HG02885 (cell line): ENCODE data around the gene ITGA6.

Experiments
- ATAC-seq: cut with Tn5 transposase; IDR thresholded peaks from one replicate; pipeline ENCODE4 v1.9.1; 2021; ENCODE audit warnings: mild to moderate bottlenecking; ENCODE audit not compliant: unreplicated experiment, poor library complexity

ITGA6 gene

DNA sequence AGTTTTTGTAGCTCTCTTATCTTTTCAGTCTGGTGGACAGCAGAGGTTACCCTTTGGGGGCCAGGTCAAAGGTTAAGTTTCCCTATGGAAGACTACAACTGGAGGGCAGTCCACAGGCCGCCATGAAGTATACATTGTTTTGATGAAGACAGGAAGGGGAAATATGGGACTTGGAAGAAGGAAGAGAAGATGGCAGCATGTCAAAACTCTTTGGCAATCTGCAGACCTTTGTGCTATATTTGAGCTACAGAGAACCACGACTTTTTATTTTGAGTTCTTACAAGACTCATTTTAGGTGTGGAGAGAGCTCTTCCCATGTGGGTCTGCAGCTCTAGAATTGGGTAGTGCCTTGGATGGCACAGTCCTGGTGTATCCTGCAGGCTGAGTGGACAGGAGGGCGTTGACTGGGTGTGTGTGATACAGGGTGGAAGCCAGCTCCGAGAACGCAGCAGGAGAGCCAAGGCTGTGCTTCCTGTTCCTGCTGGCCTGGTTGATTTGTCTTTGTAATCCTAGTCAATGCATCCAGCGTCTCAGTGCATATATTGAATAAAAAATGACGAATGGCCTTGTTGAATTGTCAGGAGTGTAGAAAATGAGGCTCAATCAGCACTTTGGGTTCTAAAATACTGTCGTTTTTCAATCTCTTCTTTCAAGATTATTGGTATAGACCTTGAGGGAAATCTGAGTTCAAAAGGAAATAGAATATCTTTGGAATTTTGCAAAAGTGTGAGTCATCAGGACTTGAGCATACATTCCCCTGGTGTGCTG is 11.5 kb downstream of the ITGA6 start:
- no peak for ATAC-seq

DNA sequence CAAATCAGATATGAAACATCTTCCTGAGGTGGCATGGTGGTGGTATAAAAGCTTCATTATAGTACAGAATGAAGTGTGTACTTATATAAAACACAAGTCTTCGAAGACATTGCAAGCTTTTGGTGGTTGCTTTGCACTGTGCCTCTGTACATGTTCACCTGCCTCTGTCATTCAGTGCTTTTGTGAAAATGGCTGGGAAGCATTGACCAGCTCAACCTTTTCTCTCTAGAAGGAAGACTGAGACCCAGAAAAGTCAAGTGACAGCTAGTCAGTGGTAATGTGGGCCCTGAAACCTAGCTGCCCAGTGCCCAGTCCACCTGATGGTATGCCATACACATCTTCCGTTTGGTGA is 12.1 kb downstream of the ITGA6 start:
- ATAC-seq = no peak

DNA sequence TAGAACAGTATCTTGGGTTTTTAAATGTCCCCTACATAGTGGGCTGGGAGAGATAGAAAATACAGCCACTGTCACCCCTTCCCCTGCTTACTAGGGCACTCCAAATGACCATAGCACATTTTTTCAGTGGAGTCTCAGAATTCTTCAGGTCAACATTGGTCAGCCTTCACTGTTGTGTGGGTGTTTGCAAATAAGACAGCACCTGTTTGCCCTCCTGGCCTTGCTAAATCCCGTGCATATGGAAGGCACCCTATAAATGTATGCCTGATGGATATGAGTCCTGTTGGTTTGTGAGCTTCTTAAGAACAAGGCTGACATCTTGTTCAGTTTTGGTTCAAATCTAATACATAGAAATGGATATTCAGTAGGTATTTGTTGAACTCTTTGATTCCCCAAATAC is 12.5 kb downstream of the ITGA6 start:
- ATAC-seq = no peak

DNA sequence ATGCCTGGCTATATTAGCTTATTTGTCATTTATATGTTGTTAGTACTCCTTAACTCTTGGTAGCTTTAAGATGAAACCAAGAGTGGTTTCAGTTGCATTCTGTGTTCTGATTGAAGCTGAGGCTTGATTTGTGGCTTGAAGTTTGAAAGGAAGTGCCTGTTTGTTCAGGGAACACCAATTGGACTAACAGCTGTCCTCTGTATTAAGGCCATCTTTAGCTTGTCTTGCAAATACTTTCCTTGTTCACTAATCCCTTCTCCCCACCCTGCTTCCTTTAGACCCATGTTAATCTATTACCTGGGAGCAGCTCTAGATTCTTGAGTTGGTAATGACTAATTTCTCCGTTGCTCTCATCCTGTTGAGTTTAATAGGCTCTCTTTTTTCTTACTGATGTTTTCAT is 13.4 kb downstream of the ITGA6 start:
- ATAC-seq = no peak

DNA sequence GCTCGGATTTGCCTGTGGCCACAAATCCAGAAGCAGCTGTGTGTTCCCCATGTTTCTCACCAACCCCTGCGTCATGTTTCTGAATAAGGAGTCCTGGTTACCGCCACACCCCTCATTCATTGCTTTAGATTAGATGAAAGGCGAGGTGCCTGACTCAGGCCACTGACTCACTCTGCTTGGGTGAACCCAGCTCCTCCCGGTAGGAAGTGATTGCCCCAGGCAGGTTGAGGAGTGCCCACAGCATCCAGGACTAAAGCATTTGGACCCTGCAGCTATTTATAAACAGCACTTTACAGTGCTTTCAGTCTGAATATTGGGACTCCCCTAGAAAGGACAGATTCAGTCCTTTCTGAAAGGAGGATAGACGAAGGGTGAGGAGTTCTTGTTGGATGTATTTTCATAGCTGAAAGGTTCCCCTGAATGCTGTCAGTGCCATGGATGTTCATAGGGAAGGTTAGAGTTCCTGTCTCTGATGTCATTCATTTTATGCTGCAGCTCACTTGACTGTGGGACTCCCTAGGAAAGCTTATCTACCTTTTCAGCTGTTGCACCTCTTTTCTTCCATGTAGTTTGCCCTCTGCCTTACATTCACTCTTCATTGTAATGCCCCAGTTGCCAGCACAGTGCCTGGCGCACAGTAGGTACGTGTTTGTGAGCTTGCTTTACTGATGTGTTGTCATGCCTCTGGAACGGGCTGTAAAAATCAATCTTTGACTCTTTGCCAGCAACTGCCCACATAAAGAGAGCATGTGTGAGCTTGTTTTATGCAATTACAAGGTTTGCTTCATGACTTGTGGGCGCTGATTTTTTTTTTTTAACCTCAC is 14.9 kb downstream of the ITGA6 start:
- no peak for ATAC-seq

DNA sequence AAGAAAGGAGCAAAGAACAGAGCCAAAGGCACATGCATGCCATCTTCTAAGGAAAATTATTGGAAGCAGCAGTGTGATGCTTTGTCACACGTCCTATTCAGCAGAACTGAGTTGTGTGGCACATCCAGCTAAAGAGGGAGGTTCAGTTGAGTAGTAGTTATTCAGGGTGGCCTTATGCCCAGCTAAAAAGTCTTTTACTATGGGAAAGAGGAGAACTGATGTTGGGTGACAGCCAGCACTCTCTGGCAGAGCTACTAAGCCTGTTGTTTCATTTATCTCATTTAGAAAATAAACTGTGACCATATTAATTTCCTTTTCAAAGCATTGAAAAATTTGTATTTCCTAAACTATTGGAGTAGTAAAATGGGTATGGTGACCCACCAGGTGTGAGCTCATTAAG is 18.5 kb downstream of the ITGA6 start:
- ATAC-seq = no peak

DNA sequence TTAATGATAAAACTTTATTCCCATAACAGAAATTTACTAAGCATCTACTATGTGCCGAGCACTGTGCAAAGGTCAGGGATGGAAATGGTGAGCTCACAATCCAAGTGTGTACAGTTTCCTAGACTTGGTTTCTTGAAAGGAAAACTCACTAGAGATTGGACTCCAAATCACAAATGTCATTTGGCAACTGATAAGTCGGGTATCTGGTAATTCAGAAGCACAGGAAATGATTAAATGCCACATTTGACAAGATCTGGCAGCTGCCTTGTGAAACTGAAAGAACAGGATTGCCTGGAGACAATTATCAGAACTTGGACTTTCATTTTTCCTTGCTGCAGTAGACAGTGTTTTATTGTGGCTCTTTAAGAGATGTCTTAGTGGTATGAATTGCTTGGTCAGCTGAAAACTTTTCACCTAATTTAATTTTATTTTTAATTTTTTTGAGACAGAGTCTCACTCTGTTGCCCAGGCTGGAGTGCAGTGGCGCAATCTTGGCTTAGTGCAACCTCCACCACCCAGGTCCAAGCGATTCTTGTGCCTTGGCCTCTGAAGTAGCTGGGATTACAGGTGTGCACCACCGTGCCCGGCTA is 19.2 kb downstream of the ITGA6 start:
- no peak for ATAC-seq

DNA sequence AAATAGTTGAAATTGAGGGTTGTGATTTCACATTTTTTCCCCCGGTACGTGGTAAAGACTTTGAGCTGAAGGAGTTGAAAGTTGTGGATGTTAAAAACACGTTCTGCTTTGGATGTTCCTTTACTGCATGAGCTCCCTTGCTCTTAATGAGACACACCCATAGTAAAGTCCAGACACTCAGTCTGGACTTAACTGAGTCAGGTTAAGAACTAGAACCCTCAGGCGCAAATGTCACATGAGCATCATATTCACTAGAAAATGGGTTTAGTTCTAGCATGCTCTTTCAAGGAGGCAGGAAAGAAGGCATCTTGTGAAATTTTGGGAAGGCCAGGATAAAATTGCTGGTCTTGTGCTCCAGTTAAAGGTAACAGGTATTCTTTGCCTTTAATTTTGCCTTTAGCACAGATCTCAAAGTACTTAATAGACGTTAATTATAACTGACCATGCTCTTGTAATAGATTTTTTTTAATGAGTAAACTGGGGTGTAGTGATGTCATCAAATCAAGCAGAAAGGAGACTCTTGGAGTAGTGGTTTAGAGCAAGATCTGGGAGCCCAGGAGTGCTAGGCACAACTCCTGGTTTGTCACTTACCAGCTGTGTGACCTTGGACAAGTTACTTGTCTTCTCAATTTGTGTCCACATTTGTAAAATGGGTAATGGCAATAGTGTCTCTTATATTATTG is 20.6 kb downstream of the ITGA6 start:
- no peak for ATAC-seq

DNA sequence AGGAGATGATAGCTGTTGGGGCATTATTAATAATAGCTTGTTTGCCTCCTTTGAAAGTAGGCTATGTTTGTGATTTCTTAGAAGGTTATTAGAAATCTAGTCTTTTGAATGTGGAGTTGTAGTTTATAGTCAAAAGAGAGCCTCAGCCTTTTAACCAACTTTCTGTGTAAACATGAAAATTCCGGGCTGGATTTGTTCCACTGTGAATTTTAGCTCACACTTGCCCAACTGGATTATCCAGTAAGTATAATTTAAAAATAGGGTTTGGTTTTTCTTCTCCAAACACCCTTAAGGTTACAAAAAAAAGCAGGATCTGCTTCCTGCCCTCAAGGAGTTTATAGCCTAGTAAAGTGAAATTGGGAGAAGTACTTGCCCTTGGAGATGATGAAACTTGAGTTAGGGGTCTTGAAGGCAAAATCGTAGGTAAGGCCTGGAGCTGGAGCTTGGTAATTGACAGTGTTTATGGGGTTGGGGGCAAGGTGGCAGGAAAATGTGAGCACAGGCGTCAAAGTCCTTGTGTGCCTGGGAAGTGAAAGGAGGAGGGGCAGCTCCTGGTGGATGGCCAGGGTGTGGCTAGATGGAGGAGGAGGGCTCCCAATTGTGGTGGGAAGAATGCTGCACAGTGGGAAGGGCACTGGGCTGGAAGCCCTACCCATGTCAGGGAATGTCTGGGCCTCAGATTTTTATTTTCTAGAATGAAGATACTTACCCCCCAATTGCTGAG is 21.3 kb downstream of the ITGA6 start:
- ATAC-seq = no peak

DNA sequence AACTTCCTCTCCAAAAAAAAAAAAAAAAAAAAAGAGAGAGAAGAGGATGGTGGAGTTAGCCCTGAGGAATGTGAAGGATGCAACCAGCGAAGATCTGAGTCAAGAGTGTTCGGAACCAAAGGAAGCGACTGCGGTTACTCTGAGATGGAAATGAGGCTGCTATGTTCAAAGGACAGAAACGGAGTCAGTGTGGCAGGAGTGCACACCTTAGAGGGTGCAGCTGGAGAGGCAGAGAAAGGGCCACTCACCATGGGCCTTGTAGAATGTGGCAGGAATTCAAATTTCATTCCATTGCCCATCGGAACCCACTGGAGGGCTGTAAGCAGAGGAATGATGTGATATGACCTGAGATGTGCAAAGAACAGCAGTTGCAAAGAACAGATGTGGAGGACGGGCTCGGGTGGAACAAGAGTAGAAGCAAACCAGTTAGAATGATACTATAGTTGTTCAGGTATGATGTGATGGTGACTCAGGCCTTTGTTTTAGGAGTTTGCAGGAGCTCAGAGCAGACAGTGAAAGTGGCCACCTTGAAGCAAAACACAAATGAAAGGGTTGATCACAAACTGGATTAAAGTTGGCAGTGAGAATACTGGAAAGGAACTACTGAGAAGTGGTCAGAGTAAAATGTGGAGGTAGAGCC is 22.6 kb downstream of the ITGA6 start:
- no peak for ATAC-seq

DNA sequence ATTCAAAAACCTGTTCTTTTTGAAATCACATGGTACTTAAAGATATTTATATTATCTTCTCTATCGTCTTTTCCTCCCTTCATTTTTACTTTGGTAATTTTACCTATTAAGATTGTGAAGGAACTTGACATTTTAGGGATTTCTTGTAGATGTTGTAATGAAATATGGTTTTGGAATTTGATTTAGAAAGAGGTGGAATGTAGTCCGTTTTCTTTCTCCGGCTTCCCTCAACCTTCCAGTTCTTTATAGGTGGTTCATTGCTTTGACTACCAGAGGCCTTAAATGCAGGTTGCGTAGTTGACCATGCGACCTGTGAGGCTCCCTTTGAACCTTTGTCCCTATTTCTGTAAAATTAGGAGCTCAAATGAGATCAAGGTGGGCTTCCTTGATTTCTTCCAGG is 24.5 kb downstream of the ITGA6 start:
- no peak for ATAC-seq

DNA sequence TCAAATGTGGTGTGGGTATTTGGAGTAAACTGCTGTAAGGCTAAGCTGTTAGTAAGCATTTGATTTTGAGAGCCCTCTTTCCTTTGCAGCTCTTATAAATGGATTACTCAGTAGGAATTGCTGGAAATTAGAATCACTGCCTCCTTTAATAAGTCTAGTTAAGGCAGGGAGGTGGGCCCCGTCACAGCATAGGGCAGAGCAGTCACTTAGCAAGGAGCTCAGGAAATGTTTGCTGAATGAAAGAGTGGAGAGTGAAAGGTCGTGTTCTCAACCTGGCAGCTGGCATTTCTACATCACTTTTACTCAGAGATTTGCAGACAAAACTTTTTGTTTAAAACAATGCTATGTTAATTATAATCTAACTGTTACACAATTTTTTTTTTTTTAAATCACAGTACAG is 25.5 kb downstream of the ITGA6 start:
- no peak for ATAC-seq

DNA sequence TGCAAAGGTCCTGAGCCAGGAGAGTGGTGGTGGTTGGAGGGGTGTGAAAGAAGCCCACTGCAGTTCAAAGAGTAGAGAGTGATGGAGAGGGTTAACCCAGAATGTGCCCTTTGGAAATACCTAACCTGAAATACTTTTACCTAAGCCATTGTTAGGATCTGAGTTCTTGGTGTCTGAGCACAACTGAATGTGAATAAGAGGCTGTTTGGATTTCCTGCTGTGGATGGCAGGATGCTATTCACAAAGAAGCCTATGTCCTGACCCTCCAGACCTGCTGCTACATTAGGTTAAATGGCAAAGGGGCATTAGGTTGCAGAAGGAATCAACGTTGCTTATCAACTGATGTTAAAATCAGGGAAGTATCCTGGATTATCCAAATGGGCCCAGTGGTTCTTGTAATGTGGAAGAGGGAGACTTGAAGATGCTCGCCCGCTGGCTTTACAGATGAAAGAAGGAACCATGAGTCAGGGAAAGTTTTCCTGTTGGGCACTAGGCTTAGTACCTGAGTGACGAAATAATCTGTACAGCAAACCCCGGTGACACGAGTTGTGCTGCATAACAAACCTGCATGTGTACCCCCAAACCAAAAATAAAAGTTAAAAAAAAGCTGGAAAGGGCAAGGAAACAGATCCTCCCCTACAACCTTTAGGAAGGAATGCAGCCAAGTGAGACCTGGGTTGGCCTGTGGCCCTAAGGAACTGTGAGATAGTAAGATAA is 27.2 kb downstream of the ITGA6 start:
- ATAC-seq = no peak

DNA sequence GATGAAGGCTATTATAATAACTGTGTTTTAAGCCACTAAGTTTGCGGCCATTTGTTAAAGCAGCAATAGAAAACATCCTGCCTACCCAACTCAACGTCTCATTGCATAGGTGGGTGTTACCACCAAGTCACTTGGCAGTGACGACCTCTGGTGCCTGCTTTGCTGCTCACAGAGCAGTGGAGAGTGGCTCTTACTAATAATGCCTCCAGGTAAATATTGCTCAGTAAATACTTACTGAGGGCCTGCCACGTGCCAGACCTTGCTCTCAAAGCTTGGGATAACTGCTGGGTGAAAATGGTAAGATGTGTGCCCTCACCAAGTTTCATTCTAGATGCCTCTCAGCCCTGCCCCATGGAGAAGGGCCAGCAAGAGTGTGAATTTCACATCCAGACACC is 27.7 kb downstream of the ITGA6 start:
- no peak for ATAC-seq

DNA sequence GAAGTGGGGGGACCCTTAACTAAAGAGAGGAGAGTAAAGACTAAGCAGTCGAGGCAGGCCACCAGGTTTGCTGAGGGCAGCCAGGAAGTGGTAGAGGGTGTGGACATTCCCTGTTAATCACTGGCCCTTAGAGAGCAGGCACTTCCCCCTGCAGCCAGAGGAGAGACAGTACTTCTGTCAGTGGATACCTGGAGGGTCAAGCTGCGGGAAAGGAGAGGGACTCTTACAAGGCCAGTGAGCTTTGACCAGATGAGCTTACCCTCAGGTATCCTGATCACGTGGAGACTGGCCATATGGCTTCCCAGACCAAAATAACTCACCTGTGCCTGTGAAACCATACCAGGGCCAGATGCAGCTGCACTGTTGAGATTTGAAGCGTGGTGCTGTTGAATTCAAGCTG is 28.6 kb downstream of the ITGA6 start:
- ATAC-seq = no peak

DNA sequence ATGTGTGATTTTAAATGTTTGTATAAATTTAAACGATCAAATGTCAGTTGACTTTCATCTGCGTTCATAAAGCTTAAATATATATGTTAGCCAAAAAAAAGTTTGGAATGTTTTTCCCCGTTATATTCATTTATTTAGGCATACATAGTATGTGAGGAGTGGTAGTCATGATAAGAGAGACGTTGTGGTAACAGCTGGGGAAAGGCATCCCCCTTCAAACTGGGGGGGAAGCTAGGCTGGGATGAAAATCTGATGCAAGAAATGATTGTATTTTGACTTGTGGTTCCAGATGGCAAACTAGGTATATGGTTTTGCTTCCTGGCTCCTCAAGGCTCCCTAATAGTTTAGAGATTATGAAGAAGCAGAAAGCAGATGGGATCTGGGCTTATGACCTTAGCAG is 30.1 kb downstream of the ITGA6 start:
- no peak for ATAC-seq

DNA sequence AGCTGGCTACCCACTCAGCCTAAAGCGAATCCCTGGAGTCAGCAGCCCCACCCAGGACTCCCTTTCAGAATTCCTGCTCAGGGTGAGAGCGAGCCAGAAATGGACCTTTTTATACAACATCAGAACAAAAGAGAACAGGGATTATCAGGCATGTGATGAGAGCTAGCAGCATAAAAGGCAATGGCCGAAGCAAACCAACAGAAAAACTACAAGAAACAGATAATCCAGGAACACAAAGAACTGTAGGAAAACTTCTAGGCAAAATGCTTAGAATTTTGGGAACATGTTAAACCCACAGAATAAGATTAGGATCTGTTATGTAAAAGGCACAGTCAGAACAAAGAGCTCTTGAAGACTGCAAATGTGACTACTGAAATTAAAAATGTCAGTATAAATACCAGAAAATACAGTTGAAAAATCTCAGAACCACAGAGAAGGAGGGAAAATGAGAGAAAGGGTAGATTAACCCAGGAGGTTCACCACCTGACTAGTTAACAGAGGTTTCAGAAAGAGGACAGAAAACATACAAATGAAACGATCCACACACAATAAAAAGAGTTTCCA is 31.3 kb downstream of the ITGA6 start:
- ATAC-seq = no peak

DNA sequence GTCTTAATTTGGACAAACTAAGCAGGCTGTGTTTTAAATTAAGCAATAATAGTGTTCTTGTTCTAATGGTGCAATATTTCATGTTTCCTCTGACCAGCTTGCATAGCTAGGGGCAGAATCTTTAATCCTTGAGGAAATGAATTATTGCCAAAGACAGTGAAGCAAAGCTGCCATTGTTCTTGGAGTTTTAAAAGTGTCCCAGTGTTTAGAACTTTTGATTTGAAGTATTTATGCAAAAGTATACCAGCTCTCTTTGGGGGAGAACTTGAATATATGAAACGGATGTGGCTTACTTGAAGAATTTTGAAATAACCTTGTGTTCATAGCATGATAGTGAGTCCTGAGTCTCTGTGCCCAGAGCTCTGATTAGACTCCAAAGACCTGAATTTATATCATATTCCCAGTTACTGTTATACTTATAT is 33.4 kb downstream of the ITGA6 start:
- ATAC-seq = no peak
